Measurements from ENCODE around the gene DDIAS.
A peak's percentile ranks its signal among the peaks of the same experiment; 100 is the strongest.

DNA sequence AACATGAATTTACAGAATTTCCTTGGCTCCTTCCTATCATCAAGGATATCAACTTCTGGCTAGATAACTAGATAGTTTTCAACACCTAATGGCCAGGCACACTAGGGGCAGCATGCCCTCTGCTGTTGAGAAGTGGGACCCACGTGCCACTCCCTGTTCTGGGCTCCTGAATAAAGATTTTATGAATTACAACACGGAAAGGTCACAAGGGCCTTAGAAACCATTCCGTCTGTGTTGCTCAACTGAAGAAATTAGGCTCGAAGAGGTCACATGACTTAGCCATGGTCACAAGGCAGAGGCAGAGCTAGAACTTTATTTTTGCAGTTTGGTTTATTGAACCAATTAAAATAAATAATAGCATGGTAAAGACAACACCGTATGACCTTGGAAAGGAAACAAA is 37.3 kb upstream of the DDIAS start:
- TF ChIP-seq SIN3A (IDR thresholded peaks at IDR 0.05; ENCODE audit: borderline replicate concordance in 2 of 2, control insufficient read depth in 1 of 2, low read depth in 2 of 2, low read length in 2 of 2) (no peak), EZH2 (IDR thresholded peaks at IDR 0.05; ENCODE audit: borderline replicate concordance, low read depth, low read length) (no peak), STAT5B (CRISPR knock-in tag; IDR thresholded peaks at IDR 0.05) (no peak), YY1 (IDR thresholded peaks at IDR 0.05; ENCODE audit: borderline replicate concordance in 1 of 3, control insufficient read depth in 1 of 3, extremely low read depth in 1 of 3, insufficient read depth in 3 of 3, insufficient read length in 1 of 3, insufficient replicate concordance in 2 of 3, low read depth in 1 of 3, low read length in 2 of 3) (no peak), FOXJ2 (tag; IDR thresholded peaks at IDR 0.05) (no peak), RAD21 (CRISPR knock-in tag; conservative IDR thresholded peaks at IDR 0.05 in 1 of 2, IDR thresholded peaks at IDR 0.05 in 1 of 2) (peak; percentile 89 to 90), ZNF764 (CRISPR knock-in tag; IDR thresholded peaks at IDR 0.05; ENCODE audit: low read depth) (no peak), ZNF23 (CRISPR knock-in tag; IDR thresholded peaks at IDR 0.05) (no peak)
- TF ChIP-seq, protein P1, sequence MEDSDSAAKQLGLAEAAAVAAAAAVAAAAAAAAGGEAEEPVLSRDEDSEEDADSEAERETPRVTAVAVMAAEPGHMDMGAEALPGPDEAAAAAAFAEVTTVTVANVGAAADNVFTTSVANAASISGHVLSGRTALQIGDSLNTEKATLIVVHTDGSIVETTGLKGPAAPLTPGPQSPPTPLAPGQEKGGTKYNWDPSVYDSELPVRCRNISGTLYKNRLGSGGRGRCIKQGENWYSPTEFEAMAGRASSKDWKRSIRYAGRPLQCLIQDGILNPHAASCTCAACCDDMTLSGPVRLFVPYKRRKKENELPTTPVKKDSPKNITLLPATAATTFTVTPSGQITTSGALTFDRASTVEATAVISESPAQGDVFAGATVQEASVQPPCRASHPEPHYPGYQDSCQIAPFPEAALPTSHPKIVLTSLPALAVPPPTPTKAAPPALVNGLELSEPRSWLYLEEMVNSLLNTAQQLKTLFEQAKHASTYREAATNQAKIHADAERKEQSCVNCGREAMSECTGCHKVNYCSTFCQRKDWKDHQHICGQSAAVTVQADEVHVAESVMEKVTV (CRISPR knock-in tag; IDR thresholded peaks at IDR 0.05): peak; percentile 85
- TF ChIP-seq, protein P2, sequence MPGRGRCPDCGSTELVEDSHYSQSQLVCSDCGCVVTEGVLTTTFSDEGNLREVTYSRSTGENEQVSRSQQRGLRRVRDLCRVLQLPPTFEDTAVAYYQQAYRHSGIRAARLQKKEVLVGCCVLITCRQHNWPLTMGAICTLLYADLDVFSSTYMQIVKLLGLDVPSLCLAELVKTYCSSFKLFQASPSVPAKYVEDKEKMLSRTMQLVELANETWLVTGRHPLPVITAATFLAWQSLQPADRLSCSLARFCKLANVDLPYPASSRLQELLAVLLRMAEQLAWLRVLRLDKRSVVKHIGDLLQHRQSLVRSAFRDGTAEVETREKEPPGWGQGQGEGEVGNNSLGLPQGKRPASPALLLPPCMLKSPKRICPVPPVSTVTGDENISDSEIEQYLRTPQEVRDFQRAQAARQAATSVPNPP (IDR thresholded peaks at IDR 0.05; ENCODE audit: borderline replicate concordance, insufficient read depth, insufficient read length): no peak
- TF ChIP-seq, protein P3, sequence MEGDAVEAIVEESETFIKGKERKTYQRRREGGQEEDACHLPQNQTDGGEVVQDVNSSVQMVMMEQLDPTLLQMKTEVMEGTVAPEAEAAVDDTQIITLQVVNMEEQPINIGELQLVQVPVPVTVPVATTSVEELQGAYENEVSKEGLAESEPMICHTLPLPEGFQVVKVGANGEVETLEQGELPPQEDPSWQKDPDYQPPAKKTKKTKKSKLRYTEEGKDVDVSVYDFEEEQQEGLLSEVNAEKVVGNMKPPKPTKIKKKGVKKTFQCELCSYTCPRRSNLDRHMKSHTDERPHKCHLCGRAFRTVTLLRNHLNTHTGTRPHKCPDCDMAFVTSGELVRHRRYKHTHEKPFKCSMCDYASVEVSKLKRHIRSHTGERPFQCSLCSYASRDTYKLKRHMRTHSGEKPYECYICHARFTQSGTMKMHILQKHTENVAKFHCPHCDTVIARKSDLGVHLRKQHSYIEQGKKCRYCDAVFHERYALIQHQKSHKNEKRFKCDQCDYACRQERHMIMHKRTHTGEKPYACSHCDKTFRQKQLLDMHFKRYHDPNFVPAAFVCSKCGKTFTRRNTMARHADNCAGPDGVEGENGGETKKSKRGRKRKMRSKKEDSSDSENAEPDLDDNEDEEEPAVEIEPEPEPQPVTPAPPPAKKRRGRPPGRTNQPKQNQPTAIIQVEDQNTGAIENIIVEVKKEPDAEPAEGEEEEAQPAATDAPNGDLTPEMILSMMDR (IDR thresholded peaks at IDR 0.05 in 2 of 3, conservative IDR thresholded peaks at IDR 0.05 in 1 of 3; ENCODE audit: insufficient read depth in 2 of 3, low read depth in 1 of 3, low read length in 3 of 3): peak; percentile 62 to 80 (median 72)
- TF ChIP-seq, protein P4, sequence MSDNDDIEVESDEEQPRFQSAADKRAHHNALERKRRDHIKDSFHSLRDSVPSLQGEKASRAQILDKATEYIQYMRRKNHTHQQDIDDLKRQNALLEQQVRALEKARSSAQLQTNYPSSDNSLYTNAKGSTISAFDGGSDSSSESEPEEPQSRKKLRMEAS (CRISPR knock-in tag; IDR thresholded peaks at IDR 0.05): no peak
